ENCODE results near the gene NACA.

NACA gene

DNA sequence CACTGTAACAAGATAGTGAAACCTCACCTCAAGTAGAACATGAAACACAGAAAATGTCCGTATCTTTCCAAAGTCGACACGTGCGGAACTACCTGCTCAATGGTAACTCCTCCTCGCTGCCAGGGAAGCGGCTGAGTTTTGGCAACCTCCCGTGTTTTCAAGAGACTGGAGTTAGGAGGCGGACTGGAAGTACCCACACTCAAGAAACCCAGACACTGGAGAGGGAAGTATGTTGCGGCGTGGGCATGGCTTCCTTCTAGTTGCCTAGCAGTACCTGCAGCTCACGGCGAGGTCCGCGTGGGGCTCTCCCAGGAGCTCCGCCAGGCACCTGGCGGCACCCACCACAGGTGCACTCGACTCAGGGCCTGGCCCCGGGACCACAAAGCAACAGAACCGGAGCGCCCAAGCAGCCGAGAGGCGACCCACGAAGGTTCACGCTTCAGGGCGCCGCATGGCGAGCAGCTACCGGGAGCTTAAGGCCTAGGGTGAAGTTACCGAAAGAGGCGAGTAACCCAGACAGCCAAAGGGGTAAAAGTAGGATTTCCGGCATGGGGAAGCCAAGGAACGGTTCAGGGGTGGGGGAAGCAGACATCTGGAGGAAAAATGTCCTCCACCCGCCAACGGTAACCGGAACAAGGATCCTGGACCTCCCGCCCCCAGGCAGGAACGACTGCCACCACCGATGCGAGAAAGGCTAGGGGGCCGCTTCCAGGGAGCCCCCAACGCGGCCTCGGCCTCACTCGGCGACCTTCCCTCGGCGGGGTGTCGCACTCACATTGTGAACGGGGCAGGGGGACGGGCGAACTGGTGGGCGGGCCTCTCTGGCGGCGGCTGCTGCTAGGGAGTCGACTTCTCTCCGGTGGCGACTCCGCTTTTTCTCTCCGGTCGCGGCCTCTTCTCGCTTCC lies 37.6 kb downstream of the NACA start:
- DNase-seq (ENCODE audit: extremely low read depth, low read depth): no peak
- TF ChIP-seq, protein P1, sequence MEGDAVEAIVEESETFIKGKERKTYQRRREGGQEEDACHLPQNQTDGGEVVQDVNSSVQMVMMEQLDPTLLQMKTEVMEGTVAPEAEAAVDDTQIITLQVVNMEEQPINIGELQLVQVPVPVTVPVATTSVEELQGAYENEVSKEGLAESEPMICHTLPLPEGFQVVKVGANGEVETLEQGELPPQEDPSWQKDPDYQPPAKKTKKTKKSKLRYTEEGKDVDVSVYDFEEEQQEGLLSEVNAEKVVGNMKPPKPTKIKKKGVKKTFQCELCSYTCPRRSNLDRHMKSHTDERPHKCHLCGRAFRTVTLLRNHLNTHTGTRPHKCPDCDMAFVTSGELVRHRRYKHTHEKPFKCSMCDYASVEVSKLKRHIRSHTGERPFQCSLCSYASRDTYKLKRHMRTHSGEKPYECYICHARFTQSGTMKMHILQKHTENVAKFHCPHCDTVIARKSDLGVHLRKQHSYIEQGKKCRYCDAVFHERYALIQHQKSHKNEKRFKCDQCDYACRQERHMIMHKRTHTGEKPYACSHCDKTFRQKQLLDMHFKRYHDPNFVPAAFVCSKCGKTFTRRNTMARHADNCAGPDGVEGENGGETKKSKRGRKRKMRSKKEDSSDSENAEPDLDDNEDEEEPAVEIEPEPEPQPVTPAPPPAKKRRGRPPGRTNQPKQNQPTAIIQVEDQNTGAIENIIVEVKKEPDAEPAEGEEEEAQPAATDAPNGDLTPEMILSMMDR (IDR thresholded peaks at IDR 0.05; ENCODE audit: low read depth, low read length): no peak

DNA sequence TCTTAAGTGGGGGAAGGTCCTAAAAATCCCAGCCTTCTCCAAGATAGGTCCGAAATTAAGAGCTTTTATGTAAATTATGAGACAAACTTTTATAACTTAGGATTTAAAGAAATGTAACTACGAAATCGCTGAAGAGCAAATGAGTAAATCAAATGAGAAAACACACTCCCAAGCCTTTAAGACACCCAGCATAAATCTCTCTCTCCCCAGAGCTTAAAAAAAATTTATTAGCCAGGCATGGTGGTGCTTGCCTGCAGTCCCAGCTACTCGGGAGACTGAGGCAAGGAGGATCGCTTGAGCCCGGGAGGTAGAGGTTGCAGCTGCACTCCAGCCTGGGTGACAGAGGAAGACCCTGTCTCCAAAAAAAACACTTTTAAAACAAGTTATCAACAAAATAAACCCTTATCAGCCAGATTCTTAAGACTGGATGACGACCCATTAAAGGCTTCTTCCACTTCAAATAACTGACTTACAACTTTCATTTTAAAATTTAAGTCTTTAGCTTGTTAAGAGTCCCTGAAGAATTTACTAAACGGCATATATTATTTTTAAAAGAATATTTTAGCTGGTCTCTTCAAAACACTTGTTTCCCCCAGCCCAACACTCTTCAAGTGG lies 40.2 kb downstream of the NACA start:
- DNase-seq (ENCODE audit: extremely low read depth, low read depth): no peak
- TF ChIP-seq, protein P1 (IDR thresholded peaks at IDR 0.05; ENCODE audit: low read depth, low read length): no peak

DNA sequence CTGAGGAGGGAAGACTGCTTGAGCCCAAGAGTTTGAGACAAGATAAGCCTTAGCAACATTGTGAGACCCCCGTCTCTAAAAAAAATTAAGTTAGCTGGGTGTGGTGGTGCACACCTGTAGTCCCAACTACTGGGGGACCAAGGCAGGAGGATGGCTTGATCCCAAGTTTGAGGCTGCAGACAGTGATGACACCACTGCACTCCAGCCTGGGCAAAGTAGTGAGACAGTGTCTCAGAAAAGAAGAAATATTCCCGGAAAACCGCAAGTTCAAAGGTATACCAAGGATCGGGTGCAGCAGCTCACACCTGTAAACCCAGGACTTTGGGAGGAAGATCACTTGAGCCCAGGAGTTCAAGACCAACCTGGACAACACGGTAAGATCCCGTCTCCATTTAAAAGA lies 42.8 kb downstream of the NACA start:
- TF ChIP-seq, protein P1 (IDR thresholded peaks at IDR 0.05; ENCODE audit: low read depth, low read length): no peak
- no peak for DNase-seq (ENCODE audit: extremely low read depth, low read depth)

GRCh38 chr12:56679883-56680575 lies 45.1 kb downstream of the NACA start:
- DNase-seq (ENCODE audit: extremely low read depth, low read depth): no peak
- TF ChIP-seq, protein P1 (IDR thresholded peaks at IDR 0.05; ENCODE audit: low read depth, low read length): no peak

GRCh38 chr12:56678852-56679251 lies 46.2 kb downstream of the NACA start:
- no peak for DNase-seq (ENCODE audit: extremely low read depth, low read depth)
- TF ChIP-seq, protein P1 (IDR thresholded peaks at IDR 0.05; ENCODE audit: low read depth, low read length): no peak

- TF ChIP-seq, protein P1 (IDR thresholded peaks at IDR 0.05; ENCODE audit: low read depth, low read length): no peak
- no peak for DNase-seq (ENCODE audit: extremely low read depth, low read depth)
Measured at GRCh38 chr12:56677680-56678079, 47.4 kb downstream of the NACA start.

Data from AG09319 (cell line).